ENCODE data around the gene EME1. TPM values are rescaled to one million over a fixed set of nuclear protein-coding genes. Genes with fewer than 3 reads are reported as not detected.
"Not testable (repeated sequence)": the region's sequence is repeated elsewhere in the genome, so short reads cannot be mapped to it uniquely, and the experiment has no call there.

Gene EME1
- total RNA-seq, 2 experiments from 2014 or later = 68.9 to 69.8 TPM

- no peaks in the 10 kb centered on the region for H3K27me3 Mint-ChIP-seq (ENCODE audit: low read depth)
- intact Hi-C loops (cut with micrococcal nuclease) = no loop called here
- no peaks in the 10 kb centered on the region for H3K9me3 Mint-ChIP-seq
- no peaks in the 10 kb centered on the region for H3K36me3 Mint-ChIP-seq (ENCODE audit: low read depth)
- H3K27ac Mint-ChIP-seq = no peak overlapping the region
- CTCF ChIA-PET = interaction anchor here (3.0 kb wide), 1 partner anchor 9 kb away, joined by 21 read pairs; the partner anchor contains the start of gene LRRC59
- H3K4me1 Mint-ChIP-seq (ENCODE audit: low read depth) = no peaks in the 10 kb centered on the region
- no peak overlapping the region for H3K4me3 Mint-ChIP-seq
- DNase-seq = no peak
Measured at GRCh38 chr17:50406578-50406977, 33.5 kb downstream of the EME1 start.

- H3K4me1 Mint-ChIP-seq (ENCODE audit: low read depth) = no peaks in the 10 kb centered on the region
- no peak for DNase-seq
- no peak overlapping the region for H3K27ac Mint-ChIP-seq
- no peaks in the 10 kb centered on the region for H3K27me3 Mint-ChIP-seq (ENCODE audit: low read depth)
- H3K36me3 Mint-ChIP-seq (ENCODE audit: low read depth) = no peaks in the 10 kb centered on the region
- intact Hi-C loops (cut with micrococcal nuclease) = no loop called here
- CTCF ChIA-PET = interaction anchor here (3.0 kb wide), 1 partner anchor 10 kb away, joined by 21 read pairs; the partner anchor contains the start of gene LRRC59
- no peaks in the 10 kb centered on the region for H3K9me3 Mint-ChIP-seq
- no peak overlapping the region for H3K4me3 Mint-ChIP-seq
Measured at GRCh38 chr17:50407921-50408320, 34.9 kb downstream of the EME1 start.

- Mint-ChIP-seq H3K4me1 (ENCODE audit: low read depth) (no peaks in the 10 kb centered on the region), H3K9me3 (no peaks in the 10 kb centered on the region), H3K4me3 (no peak overlapping the region), H3K27me3 (ENCODE audit: low read depth) (no peaks in the 10 kb centered on the region), H3K27ac (no peak overlapping the region), H3K36me3 (ENCODE audit: low read depth) (no peaks in the 10 kb centered on the region)
- CTCF ChIA-PET = interaction anchor here (1.6 kb wide), 1 partner anchor 14 kb away, joined by 6 read pairs; the partner anchor contains the start of gene LRRC59
- intact Hi-C loops (cut with micrococcal nuclease) = no loop called here
- no peak for DNase-seq
Measured at GRCh38 chr17:50412188-50412732, 39.2 kb downstream of the EME1 start.

- Mint-ChIP-seq H3K9me3 (peaks cover 2% of the 10 kb centered on the region), H3K4me1 (ENCODE audit: low read depth) (no peaks in the 10 kb centered on the region), H3K27ac (no peak overlapping the region), H3K36me3 (ENCODE audit: low read depth) (no peaks in the 10 kb centered on the region), H3K4me3 (no peak overlapping the region), H3K27me3 (ENCODE audit: low read depth) (no peaks in the 10 kb centered on the region)
- DNase-seq = no peak
- CTCF ChIA-PET = no interaction called here
- intact Hi-C loops (cut with micrococcal nuclease) = no loop called here
Measured at GRCh38 chr17:50414808-50415207, 41.8 kb downstream of the EME1 start.

GRCh38 chr17:50419577-50419976 is 46.5 kb downstream of the EME1 start:
- H3K9me3 Mint-ChIP-seq; DNase-seq; intact Hi-C loops (cut with micrococcal nuclease); H3K36me3 Mint-ChIP-seq (ENCODE audit: low read depth); H3K27ac Mint-ChIP-seq; H3K4me3 Mint-ChIP-seq; H3K27me3 Mint-ChIP-seq (ENCODE audit: low read depth): not testable (repeated sequence)
- H3K4me1 Mint-ChIP-seq (ENCODE audit: low read depth) = peaks cover 12% of the 10 kb centered on the region
- CTCF ChIA-PET = interaction anchor here (3.7 kb wide), 1 partner anchor 22 kb away, joined by 25 read pairs; the partner anchor contains the start of gene LRRC59

- Mint-ChIP-seq H3K27ac (peak overlapping the region; percentile 82), H3K9me3 (peaks cover 2% of the 10 kb centered on the region), H3K4me3 (no peak overlapping the region), H3K36me3 (ENCODE audit: low read depth) (no peaks in the 10 kb centered on the region), H3K27me3 (ENCODE audit: low read depth) (no peaks in the 10 kb centered on the region), H3K4me1 (ENCODE audit: low read depth) (peaks cover 14% of the 10 kb centered on the region)
- CTCF ChIA-PET = interaction anchor here (0.6 to 3.7 kb wide), 2 partner anchors 23 to 61 kb away, joined by 3 to 25 read pairs; partner anchors contain the start of gene LRRC59
- intact Hi-C loops (cut with micrococcal nuclease) = no loop called here
- DNase-seq = no peak
Measured at GRCh38 chr17:50420419-50421112, 47.5 kb downstream of the EME1 start.

- H3K9me3 Mint-ChIP-seq = peaks cover 2% of the 10 kb centered on the region
Measured at GRCh38 chr17:50421308-50422051, 48.5 kb downstream of the EME1 start.

GRCh38 chr17:50422738-50423137 is 49.7 kb downstream of the EME1 start:
- Mint-ChIP-seq H3K27me3 (ENCODE audit: low read depth) (no peaks in the 10 kb centered on the region), H3K4me3 (no peak overlapping the region), H3K9me3 (peaks cover 2% of the 10 kb centered on the region), H3K27ac (no peak overlapping the region), H3K4me1 (ENCODE audit: low read depth) (peaks cover 27% of the 10 kb centered on the region), H3K36me3 (ENCODE audit: low read depth) (no peaks in the 10 kb centered on the region)
- CTCF ChIA-PET = interaction anchor here (3.7 kb wide), 1 partner anchor 25 kb away, joined by 25 read pairs; the partner anchor contains the start of gene LRRC59
- no peak for DNase-seq
- intact Hi-C loops (cut with micrococcal nuclease) = no loop called here

More at GRCh38 chr17:50421308-50422051, 48.5 kb downstream of the EME1 start:
- H3K27ac Mint-ChIP-seq = peak overlapping the region; percentile 82
- H3K36me3 Mint-ChIP-seq (ENCODE audit: low read depth) = no peaks in the 10 kb centered on the region
- peak overlapping the region; percentile 65 for H3K4me3 Mint-ChIP-seq
- H3K4me1 Mint-ChIP-seq (ENCODE audit: low read depth) = peaks cover 16% of the 10 kb centered on the region
- CTCF ChIA-PET = interaction anchor here (0.6 to 3.7 kb wide), 3 partner anchors 24 to 60 kb away, joined by 3 to 25 read pairs (median 4); partner anchors contain the start of gene LRRC59
- DNase-seq = no peak
- H3K27me3 Mint-ChIP-seq (ENCODE audit: low read depth) = no peaks in the 10 kb centered on the region
- intact Hi-C loops (cut with micrococcal nuclease) = no loop called here

GRCh38 chr17:50423553-50424159 is 50.6 kb downstream of the EME1 start:
- H3K4me1 Mint-ChIP-seq (ENCODE audit: low read depth) = peaks cover 29% of the 10 kb centered on the region
- peaks cover 2% of the 10 kb centered on the region for H3K9me3 Mint-ChIP-seq
- no peaks in the 10 kb centered on the region for H3K27me3 Mint-ChIP-seq (ENCODE audit: low read depth)
- H3K36me3 Mint-ChIP-seq (ENCODE audit: low read depth) = no peaks in the 10 kb centered on the region
- H3K4me3 Mint-ChIP-seq = no peak overlapping the region
- CTCF ChIA-PET = no interaction called here
- intact Hi-C loops (cut with micrococcal nuclease) = no loop called here
- no peak overlapping the region for H3K27ac Mint-ChIP-seq
- DNase-seq = no peak

GRCh38 chr17:50424246-50424995 is 51.4 kb downstream of the EME1 start:
- intact Hi-C loops (cut with micrococcal nuclease) = no loop called here
- H3K27me3 Mint-ChIP-seq (ENCODE audit: low read depth) = no peaks in the 10 kb centered on the region
- no peaks in the 10 kb centered on the region for H3K36me3 Mint-ChIP-seq (ENCODE audit: low read depth)
- DNase-seq = no peak
- no peaks in the 10 kb centered on the region for H3K9me3 Mint-ChIP-seq
- H3K27ac Mint-ChIP-seq = no peak overlapping the region
- no peak overlapping the region for H3K4me3 Mint-ChIP-seq
- peaks cover 29% of the 10 kb centered on the region for H3K4me1 Mint-ChIP-seq (ENCODE audit: low read depth)
- CTCF ChIA-PET = no interaction called here

GRCh38 chr17:50424996-50425681 is 52.1 kb downstream of the EME1 start:
- Mint-ChIP-seq H3K27ac (no peak overlapping the region), H3K4me1 (ENCODE audit: low read depth) (peaks cover 29% of the 10 kb centered on the region)
- CTCF ChIA-PET = interaction anchor here (2.9 kb wide), 1 partner anchor 28 kb away, joined by 11 read pairs; the partner anchor contains the start of gene LRRC59

More at GRCh38 chr17:50424996-50425681, 52.1 kb downstream of the EME1 start:
- Mint-ChIP-seq H3K9me3 (no peaks in the 10 kb centered on the region), H3K27me3 (ENCODE audit: low read depth) (no peaks in the 10 kb centered on the region), H3K4me3 (peak overlapping the region; percentile 77), H3K36me3 (ENCODE audit: low read depth) (no peaks in the 10 kb centered on the region)
- intact Hi-C loops (cut with micrococcal nuclease) = no loop called here
- DNase-seq = no peak

Data from activated naive CD4-positive, alpha-beta T cell treated with anti-CD3 and anti-CD28 coated beads for 36 hours (primary cell).